ENCODE results near the gene MAP3K9. TPM values are rescaled to one million over a fixed set of nuclear protein-coding genes. Genes with fewer than 3 reads are reported as not detected.

MAP3K9 gene
- total and polyA plus RNA-seq, 10 of the 15 experiments (the other 5 are each of a cell fraction or from before 2014, with no cell fraction given), result 0.48 to 7.9 (median 2.9) TPM

DNA sequence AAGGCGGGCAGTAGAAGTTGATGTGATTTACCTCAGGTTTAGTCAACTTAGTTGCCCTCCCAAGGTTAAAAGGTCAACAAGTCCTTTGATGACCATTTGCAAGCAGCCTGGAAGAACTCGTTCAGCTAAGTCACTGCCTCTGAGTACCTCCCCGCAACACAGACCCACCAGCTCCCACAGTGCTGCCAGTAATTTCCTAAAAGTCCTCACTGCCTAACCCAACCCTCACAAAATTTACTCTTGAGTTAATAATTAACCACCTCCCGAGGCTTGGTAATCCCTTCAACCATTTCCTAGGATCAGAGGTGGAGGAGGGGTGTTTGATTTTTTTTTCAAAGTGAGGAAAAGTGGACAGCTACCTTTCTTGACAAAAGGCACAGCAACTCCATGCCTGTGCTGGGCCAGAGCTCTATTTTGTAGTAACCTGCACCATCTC, 55.8 kb downstream of the MAP3K9 start:
- H3K27me3 ChIP-seq (replicated peaks in 1 of 2; ENCODE audit: control insufficient read depth in 2 of 2, insufficient read depth in 2 of 2, low read length in 1 of 2), result no peaks in the 10 kb centered on the region
- intact Hi-C loops (cut with micrococcal nuclease; ENCODE audit: unreplicated experiment), result no loop called here
- no peak overlapping the region for H3K4me3 ChIP-seq
- H3K4me1 ChIP-seq (ENCODE audit: control insufficient read depth, insufficient read depth, low read length), result no peaks in the 10 kb centered on the region
- no peak overlapping the region for H3K4me2 ChIP-seq (ENCODE audit: control insufficient read depth, insufficient read depth)
- no peak overlapping the region for H3K9ac ChIP-seq (ENCODE audit: control insufficient read depth, insufficient read depth, low read length)
- H3K27ac ChIP-seq (ENCODE audit: control insufficient read depth, insufficient read depth), result no peak overlapping the region
- H2AFZ ChIP-seq (ENCODE audit: control insufficient read depth, low read depth, low read length), result no peak overlapping the region
- TF ChIP-seq, protein P1, sequence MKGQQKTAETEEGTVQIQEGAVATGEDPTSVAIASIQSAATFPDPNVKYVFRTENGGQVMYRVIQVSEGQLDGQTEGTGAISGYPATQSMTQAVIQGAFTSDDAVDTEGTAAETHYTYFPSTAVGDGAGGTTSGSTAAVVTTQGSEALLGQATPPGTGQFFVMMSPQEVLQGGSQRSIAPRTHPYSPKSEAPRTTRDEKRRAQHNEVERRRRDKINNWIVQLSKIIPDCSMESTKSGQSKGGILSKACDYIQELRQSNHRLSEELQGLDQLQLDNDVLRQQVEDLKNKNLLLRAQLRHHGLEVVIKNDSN (IDR thresholded peaks at IDR 0.05; ENCODE audit: borderline replicate concordance, extremely low read length, insufficient read depth, low read depth, low read length), result no peak
- TF ChIP-seq PAX8 (IDR thresholded peaks at IDR 0.05) (no peak), KAT2A (conservative IDR thresholded peaks at IDR 0.05; ENCODE audit: control insufficient read depth, low read depth, low read length) (no peak)
- in situ Hi-C loops (cut with MboI), result no loop called here
- POLR2A ChIA-PET, result no interaction called here
- peaks cover 0 to 4% of the 10 kb centered on the region in 2 experiments; a peak in 2 of 4 replicates for H3K36me3 ChIP-seq (ENCODE audit: control insufficient read depth in 2 of 2, insufficient read depth in 2 of 2, low read length in 1 of 2)
- no TSS peak for BruUV-seq (replicated peaks)
- SMC1A ChIA-PET (ENCODE audit: uncharacterized antibody, unreplicated experiment), result interaction anchor here (0.5 kb wide), 1 partner anchor 958 kb away, joined by 3 read pairs; no protein-coding TSS in a partner anchor
- CTCF ChIA-PET, result no interaction called here
- H4K20me1 ChIP-seq (ENCODE audit: control insufficient read depth, insufficient read depth), result no peaks in the 10 kb centered on the region
- 96% methylated on average over 4 of the region's 4 CpGs for WGBS (ENCODE audit: insufficient coverage, insufficient replicate concordance, low lambda C conversion rate, missing lambda C conversion rate)
- RAD21 ChIA-PET (ENCODE audit: unreplicated experiment), result no interaction called here
- no peak for ATAC-seq
- no peaks in the 10 kb centered on the region for H3K79me2 ChIP-seq (ENCODE audit: control insufficient read depth, insufficient read depth, low read length)
- no peak for DNase-seq (ENCODE audit: low read depth, low spot score)
- H3K9me3 ChIP-seq (replicated peaks; ENCODE audit: control insufficient read depth, insufficient read depth, low read length), result no peaks in the 10 kb centered on the region
- FAIRE-seq, result no peak

DNA sequence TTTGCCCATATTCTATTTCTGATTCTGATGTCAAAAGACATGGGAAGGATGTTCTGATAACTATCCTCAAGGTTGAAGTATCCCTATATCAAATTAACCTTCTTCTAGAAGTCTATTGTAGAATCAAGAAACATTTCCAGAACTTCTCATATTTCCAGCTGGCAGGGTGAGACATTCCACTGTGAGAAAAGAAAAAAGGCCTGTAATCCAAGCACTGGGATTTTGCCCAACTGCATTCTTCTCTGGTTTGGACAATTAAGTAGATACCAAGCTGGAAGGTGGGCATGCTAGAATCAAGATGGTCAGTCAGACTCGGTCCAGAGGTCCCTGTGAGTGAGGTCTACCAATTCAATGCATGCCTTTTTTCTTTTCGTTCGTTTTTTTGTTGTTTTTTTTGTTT, 60.9 kb downstream of the MAP3K9 start:
- no peaks in the 10 kb centered on the region for H3K79me2 ChIP-seq (ENCODE audit: control insufficient read depth, insufficient read depth, low read length)
- H3K4me1 ChIP-seq (ENCODE audit: control insufficient read depth, insufficient read depth, low read length), result no peaks in the 10 kb centered on the region
- peaks cover 0 to 8% of the 10 kb centered on the region in 2 experiments; a peak in 2 of 4 replicates for H3K36me3 ChIP-seq (ENCODE audit: control insufficient read depth in 2 of 2, insufficient read depth in 2 of 2, low read length in 1 of 2)
- CTCF ChIA-PET, result no interaction called here
- no peaks in the 10 kb centered on the region; the same call in 2 of the 3 replicates for H3K9me3 ChIP-seq (replicated peaks; ENCODE audit: control insufficient read depth, insufficient read depth, low read length)
- 92% methylated on average over 3 of the region's 3 CpGs for WGBS (ENCODE audit: insufficient coverage, insufficient replicate concordance, low lambda C conversion rate, missing lambda C conversion rate)
- SMC1A ChIA-PET (ENCODE audit: uncharacterized antibody, unreplicated experiment), result no interaction called here
- no peak for FAIRE-seq
- POLR2A ChIA-PET, result no interaction called here
- ATAC-seq, result no peak
- DNase-seq (ENCODE audit: low read depth, low spot score), result no peak
- H2AFZ ChIP-seq (ENCODE audit: control insufficient read depth, low read depth, low read length), result no peak overlapping the region
- in situ Hi-C loops (cut with MboI) (no loop called here), intact Hi-C loops (cut with micrococcal nuclease; ENCODE audit: unreplicated experiment) (no loop called here)
- TF ChIP-seq SMAD5 (IDR thresholded peaks at IDR 0.05; ENCODE audit: low read depth), result no peak
- H3K4me2 ChIP-seq (ENCODE audit: control insufficient read depth, insufficient read depth), result no peak overlapping the region
- RAD21 ChIA-PET (ENCODE audit: unreplicated experiment), result no interaction called here
- H3K4me3 ChIP-seq, result no peak overlapping the region
- no TSS peak for BruUV-seq (replicated peaks)
- no peak overlapping the region for H3K9ac ChIP-seq (ENCODE audit: control insufficient read depth, insufficient read depth, low read length)
- no peaks in the 10 kb centered on the region for H3K27me3 ChIP-seq (replicated peaks in 1 of 2; ENCODE audit: control insufficient read depth in 2 of 2, insufficient read depth in 2 of 2, low read length in 1 of 2)
- H3K27ac ChIP-seq (ENCODE audit: control insufficient read depth, insufficient read depth), result no peak overlapping the region
- no peaks in the 10 kb centered on the region for H4K20me1 ChIP-seq (ENCODE audit: control insufficient read depth, insufficient read depth)
